Astrocyte (in vitro differentiated cells and primary cell): ENCODE results near the gene PRR9.

Source experiments
- EZH2 ChIP-seq: IDR thresholded peaks from 2 replicates; pipeline ENCODE4 v1.6.1; 2012; ENCODE audit warnings: mild to moderate bottlenecking, low read length, inconsistent platforms; ENCODE audit not compliant: insufficient read depth
- TF ChIP-seq, protein P1 (sequence below): IDR thresholded peaks from 2 replicates; pipeline ENCODE4 v1.5.1; 2011; ENCODE audit warnings: low read depth, mild to moderate bottlenecking, inconsistent platforms, low read length, moderate library complexity; ENCODE audit not compliant: insufficient read depth

DNA sequence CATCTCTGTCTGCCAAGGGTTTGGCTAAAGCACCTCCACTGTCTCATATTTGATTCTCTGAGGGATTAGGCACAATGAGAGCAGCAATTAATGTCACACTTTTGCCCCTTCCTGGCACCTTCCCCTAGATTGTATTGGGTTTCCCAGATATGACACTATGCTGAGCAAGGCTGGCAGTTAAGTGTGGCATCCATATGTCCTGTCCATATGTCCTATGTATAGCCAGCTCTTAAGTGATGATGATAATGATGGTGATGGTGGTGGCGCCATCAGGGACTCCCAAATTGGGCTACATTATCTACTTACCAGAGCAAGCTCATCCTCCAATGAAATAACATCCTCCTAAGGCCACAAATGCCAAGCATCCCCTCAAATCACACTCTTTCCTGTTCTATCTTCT, 28.6 kb downstream of the PRR9 start:
- TF ChIP-seq, protein P1, sequence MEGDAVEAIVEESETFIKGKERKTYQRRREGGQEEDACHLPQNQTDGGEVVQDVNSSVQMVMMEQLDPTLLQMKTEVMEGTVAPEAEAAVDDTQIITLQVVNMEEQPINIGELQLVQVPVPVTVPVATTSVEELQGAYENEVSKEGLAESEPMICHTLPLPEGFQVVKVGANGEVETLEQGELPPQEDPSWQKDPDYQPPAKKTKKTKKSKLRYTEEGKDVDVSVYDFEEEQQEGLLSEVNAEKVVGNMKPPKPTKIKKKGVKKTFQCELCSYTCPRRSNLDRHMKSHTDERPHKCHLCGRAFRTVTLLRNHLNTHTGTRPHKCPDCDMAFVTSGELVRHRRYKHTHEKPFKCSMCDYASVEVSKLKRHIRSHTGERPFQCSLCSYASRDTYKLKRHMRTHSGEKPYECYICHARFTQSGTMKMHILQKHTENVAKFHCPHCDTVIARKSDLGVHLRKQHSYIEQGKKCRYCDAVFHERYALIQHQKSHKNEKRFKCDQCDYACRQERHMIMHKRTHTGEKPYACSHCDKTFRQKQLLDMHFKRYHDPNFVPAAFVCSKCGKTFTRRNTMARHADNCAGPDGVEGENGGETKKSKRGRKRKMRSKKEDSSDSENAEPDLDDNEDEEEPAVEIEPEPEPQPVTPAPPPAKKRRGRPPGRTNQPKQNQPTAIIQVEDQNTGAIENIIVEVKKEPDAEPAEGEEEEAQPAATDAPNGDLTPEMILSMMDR, result no peak
- TF ChIP-seq EZH2, result no peak
